GM19328 (cell line): ENCODE measurements around the gene SMCR8.
"Not testable (repeated sequence)": the region's sequence is repeated elsewhere in the genome, so short reads cannot be mapped to it uniquely, and the experiment has no call there.

Experiments used
- ATAC-seq: cut with Tn5 transposase; IDR thresholded peaks from one replicate; pipeline ENCODE4 v1.9.1; 2021; ENCODE audit warnings: mild to moderate bottlenecking, moderate library complexity; ENCODE audit not compliant: unreplicated experiment

The SMCR8 gene

GRCh38 chr17:18353541-18353940 lies 38.4 kb downstream of the SMCR8 start:
- no peak for ATAC-seq

GRCh38 chr17:18356624-18357023 lies 41.5 kb downstream of the SMCR8 start:
- ATAC-seq = no peak

- no peak for ATAC-seq
Observed at GRCh38 chr17:18360518-18360917, 45.4 kb downstream of the SMCR8 start.

- ATAC-seq = no peak
Observed at GRCh38 chr17:18361837-18362697, 47.0 kb downstream of the SMCR8 start.

- peak; percentile 2 for ATAC-seq
Observed at GRCh38 chr17:18362698-18363100, 47.6 kb downstream of the SMCR8 start.

GRCh38 chr17:18363101-18364049 lies 48.3 kb downstream of the SMCR8 start, which contains the start of gene SHMT1:
SHMT1 (minus strand) TSS chr17:18363550; CDS start chr17:18355981, 7,569 bp downstream.
- peak; percentile 99 for ATAC-seq

GRCh38 chr17:18364166-18364565 lies 49.1 kb downstream of the SMCR8 start:
- ATAC-seq = no peak

GRCh38 chr17:18368946-18369345 lies 53.9 kb downstream of the SMCR8 start:
- ATAC-seq = no peak

GRCh38 chr17:18370761-18371160 lies 55.7 kb downstream of the SMCR8 start:
- no peak for ATAC-seq

- ATAC-seq = no peak
Observed at GRCh38 chr17:18371455-18371854, 56.4 kb downstream of the SMCR8 start.

- ATAC-seq = not testable (repeated sequence)
Observed at GRCh38 chr17:18373181-18373580, 58.1 kb downstream of the SMCR8 start.

GRCh38 chr17:18374216-18374615 lies 59.1 kb downstream of the SMCR8 start:
- no peak for ATAC-seq
